Large intestine (tissue), 3 donors: ENCODE results near the gene SLC27A3. TPM values are rescaled to one million over a fixed set of nuclear protein-coding genes. Genes with fewer than 3 reads are reported as not detected.
A peak's percentile ranks its signal among the peaks of the same experiment; 100 is the strongest.
"Not testable (repeated sequence)": the region's sequence is repeated elsewhere in the genome, so short reads cannot be mapped to it uniquely, and the experiment has no call there.

Experiments
- DNase-seq, 2 donors: peaks; one replicate each; pipeline versions ENCODE4 v3.0.0 to v3.0.0-alpha.2; 2013
- H3K27ac ChIP-seq: one replicate; pipeline ENCODE4 v1.5.1; 2013; ENCODE audit warnings: low read length
- H3K27me3 ChIP-seq: 2 replicates; pipeline ENCODE4 v1.6.1; 2013; ENCODE audit warnings: low read length; ENCODE audit not compliant: control insufficient read depth, insufficient read depth
- H3K36me3 ChIP-seq: 2 replicates; pipeline ENCODE4 v1.6.1; 2013; ENCODE audit warnings: low read length; ENCODE audit not compliant: control insufficient read depth, insufficient read depth
- H3K4me1 ChIP-seq: one replicate; pipeline ENCODE4 v1.6.1; 2013; ENCODE audit warnings: low read length; ENCODE audit not compliant: control insufficient read depth, insufficient read depth
- H3K4me3 ChIP-seq: one replicate; pipeline ENCODE4 v1.5.1; 2013; ENCODE audit warnings: low read length
- H3K9me3 ChIP-seq: one replicate; pipeline ENCODE4 v1.6.1; 2013; ENCODE audit warnings: mild to moderate bottlenecking, low read depth, low read length, moderate library complexity; ENCODE audit not compliant: control insufficient read depth
- whole genome bisulfite sequencing: methylation state at CpG from one replicate; pipeline ENCODE4 v1.1.5; 2013; ENCODE audit warnings: low lambda C conversion rate; ENCODE audit not compliant: insufficient coverage; 5-methylcytosine and 5-hydroxymethylcytosine counted together
- polyA plus RNA-seq: library from polyadenylated mRNA; unstranded; fragments of 120-200 nt; gene quantifications from one replicate; pipeline ENCODE4 v1.2.1, GENCODE V29; 2013

Gene SLC27A3
- polyA plus RNA-seq, 1 donor: 32.4 TPM

GRCh38 chr1:153780551-153780950 lies 5.3 kb downstream of the SLC27A3 start:
- H3K27me3 ChIP-seq: no peaks in the 10 kb centered on the region
- DNase-seq: no peak
- H3K9me3 ChIP-seq: no peaks in the 10 kb centered on the region
- WGBS: no CpG with 5 or more reads among the region's 4 CpGs
- H3K4me1 ChIP-seq: peaks cover 14% of the 10 kb centered on the region
- no peak overlapping the region for H3K4me3 ChIP-seq
- no peak overlapping the region for H3K27ac ChIP-seq
- H3K36me3 ChIP-seq: peaks cover 7% of the 10 kb centered on the region

- not testable (repeated sequence) for H3K27me3 ChIP-seq, H3K36me3 ChIP-seq, H3K9me3 ChIP-seq, DNase-seq, H3K4me1 ChIP-seq
- Histone ChIP-seq H3K4me3 (peak overlapping the region; percentile 65), H3K27ac (peak overlapping the region; percentile 91)
- WGBS: no CpG with 5 or more reads among the region's 8 CpGs
These were observed 7.4 kb downstream of the SLC27A3 start for GRCh38 chr1:153782648-153783047.

GRCh38 chr1:153783233-153784190 lies 8.3 kb downstream of the SLC27A3 start:
- H3K27ac ChIP-seq: peak overlapping the region; percentile 91
- peaks cover 7% of the 10 kb centered on the region for H3K36me3 ChIP-seq
- WGBS: no CpG with 5 or more reads among the region's 61 CpGs
- H3K4me1 ChIP-seq: peaks cover 5% of the 10 kb centered on the region
- H3K4me3 ChIP-seq: peak overlapping the region; percentile 65
- no peaks in the 10 kb centered on the region for H3K9me3 ChIP-seq
- peak; percentile 93 to 96 for DNase-seq
- H3K27me3 ChIP-seq: no peaks in the 10 kb centered on the region

- no peak overlapping the region for H3K4me3 ChIP-seq
- WGBS: 88% methylated on average over 1 of the region's 4 CpGs
- peaks cover 5% of the 10 kb centered on the region for H3K4me1 ChIP-seq
- no peaks in the 10 kb centered on the region for H3K36me3 ChIP-seq
- peaks cover 4% of the 10 kb centered on the region for H3K27me3 ChIP-seq
- no peak for DNase-seq
- H3K9me3 ChIP-seq: no peaks in the 10 kb centered on the region
- no peak overlapping the region for H3K27ac ChIP-seq
These were observed 11.0 kb downstream of the SLC27A3 start for GRCh38 chr1:153786038-153786790.

- 86% methylated on average over 4 of the region's 22 CpGs for WGBS
- Histone ChIP-seq H3K9me3 (no peaks in the 10 kb centered on the region), H3K27me3 (peaks cover 4% of the 10 kb centered on the region), H3K36me3 (no peaks in the 10 kb centered on the region), H3K27ac (peak overlapping the region; percentile 93), H3K4me3 (peak overlapping the region; percentile 38), H3K4me1 (peaks cover 2% of the 10 kb centered on the region)
- DNase-seq: no peak
These were observed 14.3 kb downstream of the SLC27A3 start for GRCh38 chr1:153789478-153790034.

- peak overlapping the region; percentile 38 for H3K4me3 ChIP-seq
- 53% methylated on average over 3 of the region's 16 CpGs for WGBS
- peak overlapping the region; percentile 93 for H3K27ac ChIP-seq
- peaks cover 4% of the 10 kb centered on the region for H3K27me3 ChIP-seq
- no peaks in the 10 kb centered on the region for H3K9me3 ChIP-seq
- DNase-seq: peak; percentile 68 to 74
- H3K4me1 ChIP-seq: peaks cover 2% of the 10 kb centered on the region
- no peaks in the 10 kb centered on the region for H3K36me3 ChIP-seq
These were observed 15.2 kb downstream of the SLC27A3 start for GRCh38 chr1:153790313-153790965.

GRCh38 chr1:153790966-153791647 lies 15.9 kb downstream of the SLC27A3 start:
- peaks cover 4% of the 10 kb centered on the region for H3K27me3 ChIP-seq
- no peaks in the 10 kb centered on the region for H3K9me3 ChIP-seq
- WGBS: 84% methylated on average over 3 of the region's 9 CpGs
- DNase-seq: no peak
- H3K36me3 ChIP-seq: no peaks in the 10 kb centered on the region
- peak overlapping the region; percentile 93 for H3K27ac ChIP-seq
- H3K4me1 ChIP-seq: peaks cover 2% of the 10 kb centered on the region
- peak overlapping the region; percentile 38 for H3K4me3 ChIP-seq

- Histone ChIP-seq H3K9me3 (no peaks in the 10 kb centered on the region), H3K4me1 (peaks cover 2% of the 10 kb centered on the region), H3K4me3 (no peak overlapping the region), H3K27ac (peak overlapping the region; percentile 93), H3K27me3 (peaks cover 4% of the 10 kb centered on the region), H3K36me3 (no peaks in the 10 kb centered on the region)
- WGBS: 40% methylated on average over 1 of the region's 16 CpGs
- no peak for DNase-seq
These were observed 16.5 kb downstream of the SLC27A3 start for GRCh38 chr1:153791648-153792253.

- Histone ChIP-seq H3K4me1 (peaks cover 2% of the 10 kb centered on the region), H3K4me3 (no peak overlapping the region), H3K27ac (no peak overlapping the region), H3K27me3 (peaks cover 4% of the 10 kb centered on the region), H3K36me3 (no peaks in the 10 kb centered on the region), H3K9me3 (no peaks in the 10 kb centered on the region)
- WGBS: 88% methylated on average over 3 of the region's 11 CpGs
- DNase-seq: no peak
These were observed 17.4 kb downstream of the SLC27A3 start for GRCh38 chr1:153792631-153793041.
